Measurements from ENCODE around the gene TK2.

DNA sequence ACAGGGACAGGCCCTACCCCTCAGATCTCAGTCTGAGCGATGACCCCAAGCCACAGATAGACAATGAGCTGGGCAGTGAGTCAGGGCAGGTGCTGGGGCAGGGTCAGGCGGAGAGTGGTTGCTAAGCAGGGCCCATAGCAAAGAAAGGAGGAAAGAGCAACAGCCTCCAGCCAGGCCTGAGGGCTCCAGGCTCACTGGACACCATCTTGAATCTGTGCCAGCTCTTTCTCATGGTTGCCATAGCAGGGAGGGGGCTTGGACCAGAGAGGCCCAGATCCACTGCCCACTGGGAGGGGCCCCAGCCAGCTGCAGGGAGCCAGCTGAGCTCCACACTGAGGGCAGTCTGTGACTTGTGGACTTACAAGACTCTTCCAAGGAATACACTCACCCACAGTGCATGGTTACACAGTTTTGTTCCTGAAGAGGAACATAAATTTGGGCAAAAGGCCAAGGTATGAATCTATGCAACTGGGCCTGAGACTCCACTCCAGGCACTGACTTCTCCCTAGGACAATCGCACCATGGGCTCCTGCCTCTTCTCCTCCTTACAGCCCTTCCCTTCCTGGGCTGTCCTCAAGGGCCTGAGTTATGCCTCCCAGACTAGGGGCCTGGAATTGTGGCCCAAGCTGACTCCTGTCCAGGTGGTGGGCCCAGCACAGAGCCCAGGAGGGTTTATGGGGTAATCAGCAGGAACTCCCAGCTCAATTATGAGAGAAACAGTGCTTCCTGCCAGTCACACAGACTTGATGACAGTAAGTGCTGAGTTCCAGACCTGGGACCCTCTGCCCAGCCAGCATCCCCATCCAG, 62.9 kb downstream of the TK2 start:
- TF ChIP-seq, protein P1, sequence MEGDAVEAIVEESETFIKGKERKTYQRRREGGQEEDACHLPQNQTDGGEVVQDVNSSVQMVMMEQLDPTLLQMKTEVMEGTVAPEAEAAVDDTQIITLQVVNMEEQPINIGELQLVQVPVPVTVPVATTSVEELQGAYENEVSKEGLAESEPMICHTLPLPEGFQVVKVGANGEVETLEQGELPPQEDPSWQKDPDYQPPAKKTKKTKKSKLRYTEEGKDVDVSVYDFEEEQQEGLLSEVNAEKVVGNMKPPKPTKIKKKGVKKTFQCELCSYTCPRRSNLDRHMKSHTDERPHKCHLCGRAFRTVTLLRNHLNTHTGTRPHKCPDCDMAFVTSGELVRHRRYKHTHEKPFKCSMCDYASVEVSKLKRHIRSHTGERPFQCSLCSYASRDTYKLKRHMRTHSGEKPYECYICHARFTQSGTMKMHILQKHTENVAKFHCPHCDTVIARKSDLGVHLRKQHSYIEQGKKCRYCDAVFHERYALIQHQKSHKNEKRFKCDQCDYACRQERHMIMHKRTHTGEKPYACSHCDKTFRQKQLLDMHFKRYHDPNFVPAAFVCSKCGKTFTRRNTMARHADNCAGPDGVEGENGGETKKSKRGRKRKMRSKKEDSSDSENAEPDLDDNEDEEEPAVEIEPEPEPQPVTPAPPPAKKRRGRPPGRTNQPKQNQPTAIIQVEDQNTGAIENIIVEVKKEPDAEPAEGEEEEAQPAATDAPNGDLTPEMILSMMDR (IDR thresholded peaks at IDR 0.05; ENCODE audit: low read depth, low read length): no peak
- TF ChIP-seq POLR2A (IDR thresholded peaks at IDR 0.05; ENCODE audit: extremely low read depth, insufficient read length): no peak
- TF ChIP-seq, protein P2, sequence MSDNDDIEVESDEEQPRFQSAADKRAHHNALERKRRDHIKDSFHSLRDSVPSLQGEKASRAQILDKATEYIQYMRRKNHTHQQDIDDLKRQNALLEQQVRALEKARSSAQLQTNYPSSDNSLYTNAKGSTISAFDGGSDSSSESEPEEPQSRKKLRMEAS (IDR thresholded peaks at IDR 0.05; ENCODE audit: low read depth, low read length): no peak

Measured in NB4 (cell line).